ENCODE results near the gene VCL.

The VCL gene

GRCh38 chr10:73970845-73971244 is 27.1 kb upstream of the VCL start:
- DNase-seq (ENCODE audit: low read depth, low spot score), result no peak
- no peak overlapping the region for H3K27ac ChIP-seq

GRCh38 chr10:73971636-73972354 is 26.1 kb upstream of the VCL start:
- DNase-seq (ENCODE audit: low read depth, low spot score), result no peak
- no peak overlapping the region for H3K27ac ChIP-seq

- H3K27ac ChIP-seq, result no peak overlapping the region
- DNase-seq (ENCODE audit: low read depth, low spot score), result no peak
Observed at GRCh38 chr10:73973427-73973826, 24.5 kb upstream of the VCL start.

GRCh38 chr10:73974309-73974946 is 23.5 kb upstream of the VCL start:
- no peak for DNase-seq (ENCODE audit: low read depth, low spot score)
- H3K27ac ChIP-seq, result no peak overlapping the region

- no peak overlapping the region for H3K27ac ChIP-seq
- no peak for DNase-seq (ENCODE audit: low read depth, low spot score)
Observed at GRCh38 chr10:73975388-73975787, 22.5 kb upstream of the VCL start.

- H3K27ac ChIP-seq, result no peak overlapping the region
- no peak for DNase-seq (ENCODE audit: low read depth, low spot score)
Observed at GRCh38 chr10:73979141-73979808, 18.6 kb upstream of the VCL start.

- no peak for DNase-seq (ENCODE audit: low read depth, low spot score)
- H3K27ac ChIP-seq, result no peak overlapping the region
Observed at GRCh38 chr10:73979809-73980433, 18.0 kb upstream of the VCL start.

- no peak overlapping the region for H3K27ac ChIP-seq
- no peak for DNase-seq (ENCODE audit: low read depth, low spot score)
Observed at GRCh38 chr10:73981812-73982211, 16.1 kb upstream of the VCL start.

GRCh38 chr10:73983096-73984047 is 14.5 kb upstream of the VCL start:
- H3K27ac ChIP-seq, result no peak overlapping the region
- no peak for DNase-seq (ENCODE audit: low read depth, low spot score)

- no peak for DNase-seq (ENCODE audit: low read depth, low spot score)
- H3K27ac ChIP-seq, result no peak overlapping the region
Observed at GRCh38 chr10:73989594-73990150, 8.2 kb upstream of the VCL start.

- H3K27ac ChIP-seq, result no peak overlapping the region
- no peak for DNase-seq (ENCODE audit: low read depth, low spot score)
Observed at GRCh38 chr10:73991203-73991883, 6.6 kb upstream of the VCL start.

- H3K27ac ChIP-seq, result no peak overlapping the region
- no peak for DNase-seq (ENCODE audit: low read depth, low spot score)
Observed at GRCh38 chr10:73991884-73992245, 6.1 kb upstream of the VCL start.

- no peak for DNase-seq (ENCODE audit: low read depth, low spot score)
- no peak overlapping the region for H3K27ac ChIP-seq
Observed at GRCh38 chr10:73992899-73993788, 4.8 kb upstream of the VCL start.

- no peak for DNase-seq (ENCODE audit: low read depth, low spot score)
- no peak overlapping the region for H3K27ac ChIP-seq
Observed at GRCh38 chr10:73995035-73995358, 2.9 kb upstream of the VCL start.

GRCh38 chr10:73997461-73997786 is 492 bp upstream of the VCL start:
- H3K27ac ChIP-seq, result peak overlapping the region; percentile 94
- no peak for DNase-seq (ENCODE audit: low read depth, low spot score)

GRCh38 chr10:73998623-73998928 is 660 bp downstream of the VCL start:
- DNase-seq (ENCODE audit: low read depth, low spot score), result no peak
- peak overlapping the region; percentile 94 for H3K27ac ChIP-seq

GRCh38 chr10:73998929-73999691 is 1.2 kb downstream of the VCL start:
- no peak for DNase-seq (ENCODE audit: low read depth, low spot score)

GRCh38 chr10:73999703-74000102 is 1.8 kb downstream of the VCL start:
- DNase-seq (ENCODE audit: low read depth, low spot score), result no peak
- peak overlapping the region; percentile 94 for H3K27ac ChIP-seq

More at GRCh38 chr10:73998929-73999691, 1.2 kb downstream of the VCL start:
- peak overlapping the region; percentile 94 for H3K27ac ChIP-seq

Measured in epithelial cell of prostate (primary cell).